ENCODE data around the gene LSM8. TPM values are rescaled to one million over a fixed set of nuclear protein-coding genes. Genes with fewer than 3 reads are reported as not detected.

The LSM8 gene
- total and polyA plus RNA-seq, 10 of the 15 experiments (the other 5 are each of a cell fraction or from before 2014, with no cell fraction given) = 46.9 to 173 (median 111) TPM

DNA sequence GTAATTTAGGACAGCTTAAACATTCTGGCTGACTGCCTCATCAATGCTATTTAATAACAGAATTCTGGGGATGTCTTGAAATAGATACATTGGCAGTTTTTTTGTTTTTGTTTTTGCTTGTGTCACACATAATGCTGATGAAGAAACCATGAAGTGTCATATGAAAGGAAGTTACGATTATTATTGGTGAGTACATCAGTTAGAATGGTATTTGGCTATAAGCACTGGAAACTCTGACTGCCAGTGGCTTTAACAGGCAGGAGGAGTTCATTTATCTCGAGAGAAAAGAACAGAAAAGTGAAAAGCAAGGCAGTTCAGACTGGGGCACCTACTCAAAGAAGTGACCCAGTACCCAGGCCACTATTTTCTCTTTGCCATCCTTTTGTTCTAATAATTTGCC, 18.1 kb downstream of the LSM8 start:
- RAD21 ChIA-PET (ENCODE audit: unreplicated experiment) = no interaction called here
- Histone ChIP-seq H3K4me1 (ENCODE audit: control insufficient read depth, insufficient read depth, low read length) (no peaks in the 10 kb centered on the region), H3K4me2 (ENCODE audit: control insufficient read depth, insufficient read depth) (no peak overlapping the region), H2AFZ (ENCODE audit: control insufficient read depth, low read depth, low read length) (no peak overlapping the region), H3K27me3 (replicated peaks in 1 of 2; ENCODE audit: control insufficient read depth in 2 of 2, insufficient read depth in 2 of 2, low read length in 1 of 2) (no peaks in the 10 kb centered on the region), H4K20me1 (ENCODE audit: control insufficient read depth, insufficient read depth) (no peaks in the 10 kb centered on the region), H3K27ac (ENCODE audit: control insufficient read depth, insufficient read depth) (no peak overlapping the region), H3K4me3 (no peak overlapping the region), H3K9me3 (replicated peaks; ENCODE audit: control insufficient read depth, insufficient read depth, low read length) (no peaks in the 10 kb centered on the region), H3K79me2 (ENCODE audit: control insufficient read depth, insufficient read depth, low read length) (no peaks in the 10 kb centered on the region), H3K9ac (ENCODE audit: control insufficient read depth, insufficient read depth, low read length) (no peak overlapping the region), H3K36me3 (ENCODE audit: control insufficient read depth in 2 of 2, insufficient read depth in 2 of 2, low read length in 1 of 2) (no peaks in the 10 kb centered on the region; a peak in 1 of 4 replicates)
- SMC1A ChIA-PET (ENCODE audit: uncharacterized antibody, unreplicated experiment) = no interaction called here
- no TSS peak for BruUV-seq (replicated peaks)
- POLR2A ChIA-PET = no interaction called here
- CTCF ChIA-PET = interaction anchor here (1.1 kb wide), 1 partner anchor 10 kb away, joined by 3 read pairs; no protein-coding TSS in a partner anchor
- FAIRE-seq = no peak
- TF ChIP-seq, protein P1, sequence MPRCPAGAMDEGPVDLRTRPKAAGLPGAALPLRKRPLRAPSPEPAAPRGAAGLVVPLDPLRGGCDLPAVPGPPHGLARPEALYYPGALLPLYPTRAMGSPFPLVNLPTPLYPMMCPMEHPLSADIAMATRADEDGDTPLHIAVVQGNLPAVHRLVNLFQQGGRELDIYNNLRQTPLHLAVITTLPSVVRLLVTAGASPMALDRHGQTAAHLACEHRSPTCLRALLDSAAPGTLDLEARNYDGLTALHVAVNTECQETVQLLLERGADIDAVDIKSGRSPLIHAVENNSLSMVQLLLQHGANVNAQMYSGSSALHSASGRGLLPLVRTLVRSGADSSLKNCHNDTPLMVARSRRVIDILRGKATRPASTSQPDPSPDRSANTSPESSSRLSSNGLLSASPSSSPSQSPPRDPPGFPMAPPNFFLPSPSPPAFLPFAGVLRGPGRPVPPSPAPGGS (IDR thresholded peaks at IDR 0.05; ENCODE audit: borderline replicate concordance, insufficient read depth, low read depth, low read length, poor library complexity, severe bottlenecking) = no peak
- TF ChIP-seq SMC3 (IDR thresholded peaks at IDR 0.05; ENCODE audit: borderline replicate concordance, low read length) (no peak), SMAD1 (IDR thresholded peaks at IDR 0.05; ENCODE audit: low read depth, partially characterized antibody) (no peak), GATAD2B (conservative IDR thresholded peaks at IDR 0.05; ENCODE audit: low read depth) (no peak), BCL11A (IDR thresholded peaks at IDR 0.05; ENCODE audit: low read depth, low read length) (no peak), CBX3 (IDR thresholded peaks at IDR 0.05; ENCODE audit: borderline replicate concordance, low read depth) (no peak), MEF2B (IDR thresholded peaks at IDR 0.05; ENCODE audit: partially characterized antibody, poor library complexity, severe bottlenecking) (no peak), SMARCA5 (IDR thresholded peaks at IDR 0.05) (no peak), ATF7 (IDR thresholded peaks at IDR 0.05; ENCODE audit: low read depth) (no peak)
- TF ChIP-seq, protein P2, sequence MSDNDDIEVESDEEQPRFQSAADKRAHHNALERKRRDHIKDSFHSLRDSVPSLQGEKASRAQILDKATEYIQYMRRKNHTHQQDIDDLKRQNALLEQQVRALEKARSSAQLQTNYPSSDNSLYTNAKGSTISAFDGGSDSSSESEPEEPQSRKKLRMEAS (IDR thresholded peaks at IDR 0.05; ENCODE audit: low read depth, low read length) = no peak
- TF ChIP-seq, protein P3, sequence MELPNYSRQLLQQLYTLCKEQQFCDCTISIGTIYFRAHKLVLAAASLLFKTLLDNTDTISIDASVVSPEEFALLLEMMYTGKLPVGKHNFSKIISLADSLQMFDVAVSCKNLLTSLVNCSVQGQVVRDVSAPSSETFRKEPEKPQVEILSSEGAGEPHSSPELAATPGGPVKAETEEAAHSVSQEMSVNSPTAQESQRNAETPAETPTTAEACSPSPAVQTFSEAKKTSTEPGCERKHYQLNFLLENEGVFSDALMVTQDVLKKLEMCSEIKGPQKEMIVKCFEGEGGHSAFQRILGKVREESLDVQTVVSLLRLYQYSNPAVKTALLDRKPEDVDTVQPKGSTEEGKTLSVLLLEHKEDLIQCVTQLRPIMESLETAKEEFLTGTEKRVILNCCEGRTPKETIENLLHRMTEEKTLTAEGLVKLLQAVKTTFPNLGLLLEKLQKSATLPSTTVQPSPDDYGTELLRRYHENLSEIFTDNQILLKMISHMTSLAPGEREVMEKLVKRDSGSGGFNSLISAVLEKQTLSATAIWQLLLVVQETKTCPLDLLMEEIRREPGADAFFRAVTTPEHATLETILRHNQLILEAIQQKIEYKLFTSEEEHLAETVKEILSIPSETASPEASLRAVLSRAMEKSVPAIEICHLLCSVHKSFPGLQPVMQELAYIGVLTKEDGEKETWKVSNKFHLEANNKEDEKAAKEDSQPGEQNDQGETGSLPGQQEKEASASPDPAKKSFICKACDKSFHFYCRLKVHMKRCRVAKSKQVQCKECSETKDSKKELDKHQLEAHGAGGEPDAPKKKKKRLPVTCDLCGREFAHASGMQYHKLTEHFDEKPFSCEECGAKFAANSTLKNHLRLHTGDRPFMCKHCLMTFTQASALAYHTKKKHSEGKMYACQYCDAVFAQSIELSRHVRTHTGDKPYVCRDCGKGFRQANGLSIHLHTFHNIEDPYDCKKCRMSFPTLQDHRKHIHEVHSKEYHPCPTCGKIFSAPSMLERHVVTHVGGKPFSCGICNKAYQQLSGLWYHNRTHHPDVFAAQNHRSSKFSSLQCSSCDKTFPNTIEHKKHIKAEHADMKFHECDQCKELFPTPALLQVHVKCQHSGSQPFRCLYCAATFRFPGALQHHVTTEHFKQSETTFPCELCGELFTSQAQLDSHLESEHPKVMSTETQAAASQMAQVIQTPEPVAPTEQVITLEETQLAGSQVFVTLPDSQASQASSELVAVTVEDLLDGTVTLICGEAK (IDR thresholded peaks at IDR 0.05; ENCODE audit: borderline replicate concordance) = no peak
- TF ChIP-seq, protein P4, sequence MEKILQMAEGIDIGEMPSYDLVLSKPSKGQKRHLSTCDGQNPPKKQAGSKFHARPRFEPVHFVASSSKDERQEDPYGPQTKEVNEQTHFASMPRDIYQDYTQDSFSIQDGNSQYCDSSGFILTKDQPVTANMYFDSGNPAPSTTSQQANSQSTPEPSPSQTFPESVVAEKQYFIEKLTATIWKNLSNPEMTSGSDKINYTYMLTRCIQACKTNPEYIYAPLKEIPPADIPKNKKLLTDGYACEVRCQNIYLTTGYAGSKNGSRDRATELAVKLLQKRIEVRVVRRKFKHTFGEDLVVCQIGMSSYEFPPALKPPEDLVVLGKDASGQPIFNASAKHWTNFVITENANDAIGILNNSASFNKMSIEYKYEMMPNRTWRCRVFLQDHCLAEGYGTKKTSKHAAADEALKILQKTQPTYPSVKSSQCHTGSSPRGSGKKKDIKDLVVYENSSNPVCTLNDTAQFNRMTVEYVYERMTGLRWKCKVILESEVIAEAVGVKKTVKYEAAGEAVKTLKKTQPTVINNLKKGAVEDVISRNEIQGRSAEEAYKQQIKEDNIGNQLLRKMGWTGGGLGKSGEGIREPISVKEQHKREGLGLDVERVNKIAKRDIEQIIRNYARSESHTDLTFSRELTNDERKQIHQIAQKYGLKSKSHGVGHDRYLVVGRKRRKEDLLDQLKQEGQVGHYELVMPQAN (conservative IDR thresholded peaks at IDR 0.05) = no peak
- no peak for DNase-seq (ENCODE audit: low read depth, low spot score)
- in situ Hi-C loops (cut with MboI) = no loop called here
- intact Hi-C loops (cut with micrococcal nuclease; ENCODE audit: unreplicated experiment) = no loop called here
- WGBS (ENCODE audit: insufficient coverage, insufficient replicate concordance, low lambda C conversion rate, missing lambda C conversion rate) = 53% methylated on average over 2 of the region's 2 CpGs
- no peak for ATAC-seq
